ENCODE measurements around the gene AP5S1. TPM values are rescaled to one million over a fixed set of nuclear protein-coding genes. Genes with fewer than 3 reads are reported as not detected.

The AP5S1 gene
- total RNA-seq, 4 donors from 2014 or later: 16.0 to 46.3 (median 35.0) TPM

DNA sequence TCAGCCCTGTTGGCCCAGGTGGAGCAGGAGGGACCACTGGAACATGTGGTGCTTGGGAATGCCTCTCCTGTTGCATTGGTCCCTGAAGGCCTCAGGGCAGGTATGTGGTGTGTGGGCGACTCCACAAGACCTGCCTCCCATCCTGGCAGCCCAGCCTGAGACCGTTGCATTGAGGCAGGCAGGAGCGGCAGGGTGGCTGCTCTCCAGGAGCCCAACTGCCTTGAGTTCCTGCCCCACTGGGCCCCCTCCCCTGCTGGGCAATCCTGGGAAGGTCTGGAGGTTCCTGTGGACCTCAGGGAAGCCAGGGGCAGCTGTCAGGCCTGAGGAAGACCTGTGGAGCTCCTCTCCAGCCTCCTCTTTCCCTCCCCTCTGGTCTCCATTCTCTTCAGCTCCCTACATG lies 46.1 kb downstream of the AP5S1 start:
- DNase-seq: no peak
- Histone ChIP-seq H3K4me3 (replicated peaks in 1 of 3) (no peak overlapping the region), H3K36me3 (peaks cover 56 to 60% of the 10 kb centered on the region in 2 donors), H3K4me1 (no peaks in the 10 kb centered on the region), H3K27me3 (no peaks in the 10 kb centered on the region), H3K27ac (no peak overlapping the region), H3K9me3 (no peaks in the 10 kb centered on the region)
- WGBS, 2 donors: no CpG with 5 or more reads among the region's 3 CpGs
- TF ChIP-seq POLR2A (IDR thresholded peaks at IDR 0.05): no peak
- intact Hi-C loops (cut with DNase I): no loop called here

DNA sequence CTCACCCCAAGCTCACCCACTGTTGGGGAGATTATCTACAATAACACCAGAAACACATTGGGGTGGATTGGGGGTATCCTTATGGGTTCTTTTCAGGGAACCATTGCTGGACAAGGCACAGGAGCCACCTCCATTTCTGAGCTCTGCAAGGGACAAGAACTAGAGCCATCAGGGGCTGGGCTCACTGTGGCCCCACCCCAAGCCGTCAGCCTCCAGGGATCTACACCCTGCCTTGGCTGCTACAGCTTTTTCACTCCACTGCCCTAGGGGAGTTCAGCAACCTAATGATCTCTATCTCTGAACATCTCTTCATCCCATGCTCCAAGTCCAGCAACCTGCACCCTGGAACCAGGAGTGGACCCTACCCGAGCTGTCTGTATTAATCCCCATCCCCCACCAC lies 47.5 kb downstream of the AP5S1 start:
- Histone ChIP-seq H3K36me3 (peaks cover 43 to 48% of the 10 kb centered on the region in 2 donors), H3K27ac (no peak overlapping the region), H3K27me3 (no peaks in the 10 kb centered on the region), H3K9me3 (no peaks in the 10 kb centered on the region), H3K4me1 (no peaks in the 10 kb centered on the region), H3K4me3 (replicated peaks in 1 of 3) (no peak overlapping the region)
- WGBS, 2 donors: 83 to 89% methylated on average over 2 of the region's 2 CpGs
- no peak for TF ChIP-seq POLR2A (IDR thresholded peaks at IDR 0.05)
- TF ChIP-seq, protein P1, sequence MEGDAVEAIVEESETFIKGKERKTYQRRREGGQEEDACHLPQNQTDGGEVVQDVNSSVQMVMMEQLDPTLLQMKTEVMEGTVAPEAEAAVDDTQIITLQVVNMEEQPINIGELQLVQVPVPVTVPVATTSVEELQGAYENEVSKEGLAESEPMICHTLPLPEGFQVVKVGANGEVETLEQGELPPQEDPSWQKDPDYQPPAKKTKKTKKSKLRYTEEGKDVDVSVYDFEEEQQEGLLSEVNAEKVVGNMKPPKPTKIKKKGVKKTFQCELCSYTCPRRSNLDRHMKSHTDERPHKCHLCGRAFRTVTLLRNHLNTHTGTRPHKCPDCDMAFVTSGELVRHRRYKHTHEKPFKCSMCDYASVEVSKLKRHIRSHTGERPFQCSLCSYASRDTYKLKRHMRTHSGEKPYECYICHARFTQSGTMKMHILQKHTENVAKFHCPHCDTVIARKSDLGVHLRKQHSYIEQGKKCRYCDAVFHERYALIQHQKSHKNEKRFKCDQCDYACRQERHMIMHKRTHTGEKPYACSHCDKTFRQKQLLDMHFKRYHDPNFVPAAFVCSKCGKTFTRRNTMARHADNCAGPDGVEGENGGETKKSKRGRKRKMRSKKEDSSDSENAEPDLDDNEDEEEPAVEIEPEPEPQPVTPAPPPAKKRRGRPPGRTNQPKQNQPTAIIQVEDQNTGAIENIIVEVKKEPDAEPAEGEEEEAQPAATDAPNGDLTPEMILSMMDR (IDR thresholded peaks at IDR 0.05): no peak
- intact Hi-C loops (cut with DNase I): no loop called here
- no peak for DNase-seq

DNA sequence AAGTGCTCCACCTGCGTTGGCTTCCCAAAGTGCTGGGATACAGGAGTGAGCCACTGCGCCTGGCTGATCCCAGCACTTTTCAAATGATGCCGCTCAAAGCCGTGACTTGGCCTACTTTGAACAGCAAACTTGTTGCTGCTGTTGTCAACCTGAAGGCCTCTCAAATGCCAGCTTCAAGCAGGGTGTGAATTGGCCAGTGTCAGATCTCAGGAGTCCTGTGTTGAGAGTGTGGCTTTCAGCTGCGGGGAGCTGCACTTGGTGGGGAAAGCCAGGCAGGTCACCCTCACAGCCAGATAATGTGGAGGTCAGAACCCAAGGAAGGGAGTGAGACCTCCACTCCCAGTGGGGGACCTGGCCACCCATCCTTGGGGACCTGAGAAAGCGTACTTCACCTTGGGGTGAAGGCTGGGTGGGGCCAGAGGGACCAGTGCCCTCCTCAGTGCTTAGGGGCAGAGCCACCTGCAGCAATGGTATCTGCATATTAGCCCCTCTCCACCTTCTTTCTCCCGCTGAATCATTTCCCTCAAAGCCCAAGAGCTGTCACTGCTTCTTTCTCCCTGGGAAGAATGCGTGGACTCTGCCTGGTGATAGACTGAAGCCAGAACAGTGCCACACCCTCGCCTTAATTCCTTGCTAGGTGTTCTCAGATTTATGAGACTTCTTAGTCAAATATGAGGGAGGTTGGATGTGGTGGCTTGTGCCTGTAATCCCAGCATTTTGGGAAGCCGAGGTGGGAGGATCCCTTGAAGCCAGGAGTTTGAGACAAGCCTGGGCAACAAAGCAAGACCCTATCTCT lies 49.7 kb downstream of the AP5S1 start:
- no peaks in the 10 kb centered on the region for H3K27me3 ChIP-seq
- H3K36me3 ChIP-seq: peaks cover 20 to 26% of the 10 kb centered on the region in 2 donors
- TF ChIP-seq, protein P1 (IDR thresholded peaks at IDR 0.05): no peak
- no peak for TF ChIP-seq POLR2A (IDR thresholded peaks at IDR 0.05)
- H3K9me3 ChIP-seq: no peaks in the 10 kb centered on the region
- no peak overlapping the region for H3K27ac ChIP-seq
- H3K4me3 ChIP-seq (replicated peaks in 1 of 3): no peak overlapping the region
- 92 to 95% methylated on average over 9 to 10 of the region's 10 CpGs for WGBS, 2 donors
- intact Hi-C loops (cut with DNase I): no loop called here
- DNase-seq: no peak
- H3K4me1 ChIP-seq: no peaks in the 10 kb centered on the region

DNA sequence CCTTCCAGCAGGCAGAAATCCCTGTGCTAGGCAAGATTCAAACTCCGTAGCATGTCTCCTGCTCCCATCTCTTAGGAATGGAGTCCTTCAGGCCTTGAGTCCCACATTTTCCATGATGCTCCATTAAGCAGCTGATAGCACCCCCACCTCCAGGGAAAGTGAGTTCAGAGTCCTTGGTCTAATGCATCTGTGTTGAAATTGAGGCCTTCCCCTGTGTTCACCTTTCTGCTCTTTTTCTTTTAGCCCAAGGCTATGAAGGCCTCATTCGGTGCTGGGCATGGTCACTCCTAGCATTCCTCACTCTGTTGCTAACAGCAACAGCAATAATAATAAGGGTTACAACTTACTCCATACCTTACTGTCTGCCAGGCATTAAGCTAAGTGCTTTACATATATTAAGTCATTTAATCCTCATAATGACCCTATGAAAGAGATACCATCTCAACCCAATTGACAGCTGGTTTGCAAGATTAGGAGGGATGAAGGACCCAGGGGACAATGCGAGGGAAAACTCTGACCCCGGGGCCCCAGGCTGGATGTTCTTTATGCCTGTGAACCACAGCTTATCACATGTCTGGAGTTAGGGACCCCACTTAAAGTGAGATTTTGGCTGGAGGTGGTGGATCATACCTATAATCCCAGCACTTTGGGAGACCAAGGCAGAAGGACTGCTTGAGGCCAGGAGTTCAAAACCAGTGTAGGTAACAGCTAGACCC lies 51.4 kb downstream of the AP5S1 start:
- no peak overlapping the region for H3K27ac ChIP-seq
- H3K4me3 ChIP-seq (replicated peaks in 1 of 3): no peak overlapping the region
- peaks cover 5 to 9% of the 10 kb centered on the region in 2 donors for H3K36me3 ChIP-seq
- DNase-seq: no peak
- H3K4me1 ChIP-seq: no peaks in the 10 kb centered on the region
- intact Hi-C loops (cut with DNase I): no loop called here
- H3K9me3 ChIP-seq: no peaks in the 10 kb centered on the region
- no peak for TF ChIP-seq POLR2A (IDR thresholded peaks at IDR 0.05)
- TF ChIP-seq, protein P1 (IDR thresholded peaks at IDR 0.05): no peak
- WGBS, 2 donors: 88 to 89% methylated on average over 4 of the region's 4 CpGs
- no peaks in the 10 kb centered on the region for H3K27me3 ChIP-seq

DNA sequence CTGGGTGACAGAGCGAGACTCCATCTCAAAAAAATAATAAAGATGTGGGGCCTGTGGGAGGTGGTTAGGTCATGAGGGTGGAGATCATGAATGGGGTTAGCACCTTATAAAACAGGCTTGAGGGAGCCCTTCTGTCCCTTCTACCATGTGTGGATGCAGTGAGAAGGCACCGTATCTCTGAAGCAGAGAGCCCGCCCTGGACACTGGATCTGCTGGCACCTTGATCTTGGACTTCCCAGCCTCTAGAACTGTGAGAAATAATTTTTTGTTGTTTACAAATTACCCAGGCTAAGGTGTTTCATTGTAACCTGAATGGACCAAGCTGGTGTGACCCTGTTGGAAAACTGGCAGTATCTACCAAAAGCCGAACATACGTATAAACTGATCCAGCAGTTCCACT lies 53.2 kb downstream of the AP5S1 start:
- TF ChIP-seq, protein P1 (IDR thresholded peaks at IDR 0.05): no peak
- no peak for TF ChIP-seq POLR2A (IDR thresholded peaks at IDR 0.05)
- Histone ChIP-seq H3K27ac (no peak overlapping the region), H3K9me3 (no peaks in the 10 kb centered on the region), H3K4me3 (replicated peaks in 1 of 3) (no peak overlapping the region), H3K4me1 (no peaks in the 10 kb centered on the region), H3K36me3 (no peaks in the 10 kb centered on the region), H3K27me3 (no peaks in the 10 kb centered on the region)
- 97% methylated on average over 5 of the region's 5 CpGs for WGBS, 2 donors
- no peak for DNase-seq
- intact Hi-C loops (cut with DNase I): no loop called here
